Liver (tissue), 3 donors: Measurements from ENCODE around the gene ABCA6.

Experiments used
- CTCF ChIP-seq: fragments of 150-350 bp; IDR thresholded peaks from 2 replicates; pipeline ENCODE4 v1.5.1; 2017; ENCODE audit warnings: improper control_type of control experiment, low read depth, low read length; ENCODE audit not compliant: missing input control
- JUND ChIP-seq, 2 donors: IDR thresholded peaks; 2 replicates each; pipeline ENCODE4 v1.6.1; 2016; ENCODE audit warnings: antibody characterized with exemption in 2 of 2
- TAF1 ChIP-seq: conservative IDR thresholded peaks from 2 replicates; pipeline ENCODE4 v1.6.1; 2016; ENCODE audit warnings: antibody characterized with exemption, mild to moderate bottlenecking
- donor health status: healthy.
- donor health status: healthy.

DNA sequence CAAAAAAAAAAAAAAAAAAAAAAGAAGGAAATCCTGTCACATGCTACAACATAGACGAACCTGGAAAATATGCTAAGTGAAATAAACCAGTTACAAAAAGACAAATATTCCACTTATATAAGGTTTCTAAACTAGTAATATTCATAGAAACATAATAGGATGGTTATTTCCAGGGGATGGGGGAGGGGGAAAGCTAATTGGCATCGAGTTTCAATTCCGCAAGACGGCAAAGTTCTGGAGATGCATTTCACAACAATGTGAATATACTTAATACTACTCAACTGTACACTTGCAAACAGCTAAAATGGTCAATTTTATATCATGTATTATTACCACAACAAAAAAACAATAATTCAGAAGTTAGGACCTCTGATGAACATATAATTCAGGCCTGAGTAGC lies 43.1 kb downstream of the ABCA6 start:
- TF ChIP-seq CTCF: no peak
- TF ChIP-seq TAF1: no peak
- no peak for TF ChIP-seq JUND (IDR thresholded peaks at IDR 0.05)
